Vagina (tissue), 2 donors: Measurements from ENCODE around the gene SERPINE3.

Experiments
- CTCF ChIP-seq, 3 experiments: fragments of 450-650 bp in 2 of 3; fragments of 200-600 bp in 1 of 3; sonication (generic) in 1 of 3; IDR thresholded peaks; one replicate each; pipeline ENCODE4 v1.5.1; 2017 to 2019; ENCODE audit warnings: antibody characterized with exemption in 3 of 3, mild to moderate bottlenecking in 2 of 3, moderate library complexity in 2 of 3
- POLR2AphosphoS5 ChIP-seq, 2 donors: sonication (generic); formaldehyde crosslinking; IDR thresholded peaks; one replicate each; pipeline ENCODE4 v1.9.0; 2017; ENCODE audit warnings: antibody characterized with exemption in 2 of 2, mild to moderate bottlenecking in 2 of 2, low read depth in 1 of 2; ENCODE audit not compliant: insufficient read depth in 1 of 2

GRCh38 chr13:51355217-51355616, 15.7 kb downstream of the SERPINE3 start:
- TF ChIP-seq POLR2AphosphoS5 (IDR thresholded peaks at IDR 0.05; ENCODE audit: insufficient read depth in 1 of 2, low read depth in 1 of 2) (no peak), CTCF (IDR thresholded peaks at IDR 0.05) (no peak)
